DMS114 treated with DMSO at 0.1 percent for 48 hours (cell line): ENCODE results near the gene CALML3.

Experiments used
- DNase-seq: peaks from one replicate; lab custom pipeline; 2025; ENCODE audit not compliant: unreplicated experiment; lab: John Stamatoyannopoulos, UW

Gene CALML3

DNA sequence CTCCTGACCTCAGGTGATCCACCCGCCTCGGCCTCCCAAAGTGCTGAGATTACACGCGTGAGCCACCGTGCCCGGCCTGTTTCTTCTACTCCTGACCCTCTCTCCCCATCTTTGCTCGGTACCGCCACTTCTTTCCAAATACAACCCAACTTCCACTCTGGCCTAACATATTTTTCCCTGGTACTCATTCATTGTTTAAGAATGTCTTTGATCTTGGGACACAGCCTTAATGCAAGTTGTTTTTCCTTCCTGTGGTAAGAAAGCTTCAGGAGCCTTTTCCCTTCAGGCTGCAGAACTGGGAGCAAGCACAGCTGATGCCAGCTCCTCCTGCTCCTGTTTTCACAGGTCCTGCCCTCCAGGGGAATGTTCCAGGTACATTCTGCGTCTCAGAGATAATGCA is 13.7 kb downstream of the CALML3 start:
- no peak for DNase-seq

DNA sequence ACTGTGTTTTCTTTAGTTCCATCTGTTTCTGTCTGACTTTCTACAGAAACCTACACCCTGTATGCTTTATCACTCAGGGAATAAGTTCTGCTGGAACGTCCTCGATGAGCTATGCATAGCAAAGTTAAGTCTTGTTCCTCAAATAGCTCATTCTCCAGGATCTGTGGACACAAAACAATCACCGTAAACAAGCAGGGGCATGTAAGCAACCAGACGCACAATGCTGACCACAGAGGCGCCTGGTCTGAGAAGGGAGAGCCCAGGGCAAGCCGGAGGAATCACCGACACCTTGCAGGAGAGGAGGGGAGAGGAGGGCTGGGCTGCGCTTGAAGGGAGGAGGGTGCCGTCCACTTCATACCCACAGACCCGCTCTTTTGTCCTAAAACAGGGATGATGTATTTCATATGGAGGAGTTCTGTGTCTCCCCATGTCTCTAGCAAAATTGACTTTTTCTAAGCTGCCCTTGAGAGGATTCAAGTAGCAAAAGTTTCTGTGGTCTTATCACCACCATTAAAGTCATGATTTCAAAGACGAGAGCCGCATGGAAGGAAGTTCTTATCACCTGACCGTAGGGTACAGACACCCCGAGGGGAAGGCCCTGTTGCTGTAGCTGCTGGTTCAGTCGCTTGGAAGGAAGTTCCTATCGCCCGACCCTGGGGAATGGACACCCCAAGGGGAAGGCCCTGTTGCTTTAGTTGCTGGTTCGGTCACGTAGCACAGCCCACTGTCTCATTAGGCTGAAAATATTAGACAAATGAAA is 14.3 kb downstream of the CALML3 start:
- no peak for DNase-seq

DNA sequence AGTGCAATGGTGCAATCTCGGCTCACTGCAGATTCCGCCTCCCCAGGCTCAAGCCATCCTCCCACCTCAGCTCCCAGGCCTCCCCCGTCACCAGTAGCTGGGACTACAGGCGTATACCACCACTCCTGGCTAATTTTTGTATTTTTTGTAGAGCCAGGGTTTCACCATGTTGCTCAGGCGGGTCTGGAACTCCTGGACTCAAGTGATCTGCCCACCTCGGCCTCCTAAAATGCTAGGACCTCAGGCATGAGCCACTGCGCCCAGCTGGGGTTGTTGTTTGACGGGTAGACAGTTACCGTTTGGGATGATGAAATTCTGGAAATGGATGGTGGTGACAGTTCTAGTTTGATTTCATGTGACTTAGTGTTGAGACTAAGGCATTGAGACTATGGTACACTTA is 15.3 kb downstream of the CALML3 start:
- DNase-seq, result no peak

GRCh38 chr10:5540891-5541290 is 16.1 kb downstream of the CALML3 start:
- no peak for DNase-seq

DNA sequence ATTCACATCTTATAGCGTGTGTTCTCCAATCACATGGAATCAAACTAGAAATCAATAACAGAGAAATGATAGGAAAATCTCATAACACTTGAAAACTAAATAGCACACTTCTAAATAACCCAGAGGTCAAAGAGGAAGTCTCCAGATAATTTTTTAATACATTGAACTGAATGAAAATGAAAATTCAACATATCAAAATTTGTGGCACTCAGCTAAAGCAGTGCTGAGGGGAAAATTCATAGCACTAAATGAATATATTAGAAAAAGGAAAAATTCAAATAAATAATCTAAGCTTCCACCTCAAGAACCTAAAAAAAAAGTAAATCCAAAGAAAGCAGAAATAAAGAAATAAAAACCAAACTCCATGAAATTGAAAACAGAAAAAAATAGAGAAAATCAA is 17.3 kb downstream of the CALML3 start:
- no peak for DNase-seq

GRCh38 chr10:5543623-5544022 is 18.9 kb downstream of the CALML3 start:
- DNase-seq, result no peak

DNA sequence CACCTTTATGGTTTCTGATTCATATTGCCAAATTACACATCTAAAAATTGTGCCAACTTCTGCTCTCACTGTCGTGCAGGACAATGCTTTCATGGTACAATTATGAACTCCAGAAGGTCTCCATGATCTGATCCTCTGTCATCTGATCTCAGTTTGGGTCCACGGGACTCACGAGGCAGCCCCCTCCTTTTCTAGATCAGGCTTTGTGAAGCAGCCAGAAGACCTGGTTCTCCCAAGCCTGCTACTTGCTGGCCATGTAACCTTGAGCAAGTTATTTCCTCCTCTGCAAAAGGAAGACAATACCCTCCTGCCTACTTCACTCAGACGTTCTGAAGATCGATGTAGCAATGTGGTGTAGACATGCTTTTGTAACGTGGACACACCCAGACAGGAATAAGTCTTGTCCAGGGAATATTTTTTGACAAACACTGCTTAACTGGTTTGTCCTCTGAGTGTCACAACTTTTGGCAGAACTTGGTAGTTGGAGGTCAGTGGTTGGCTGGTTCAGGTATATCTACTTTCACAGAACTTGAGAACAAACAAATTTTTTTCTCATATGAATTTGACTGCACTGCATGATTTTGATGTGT is 19.6 kb downstream of the CALML3 start:
- DNase-seq, result no peak

DNA sequence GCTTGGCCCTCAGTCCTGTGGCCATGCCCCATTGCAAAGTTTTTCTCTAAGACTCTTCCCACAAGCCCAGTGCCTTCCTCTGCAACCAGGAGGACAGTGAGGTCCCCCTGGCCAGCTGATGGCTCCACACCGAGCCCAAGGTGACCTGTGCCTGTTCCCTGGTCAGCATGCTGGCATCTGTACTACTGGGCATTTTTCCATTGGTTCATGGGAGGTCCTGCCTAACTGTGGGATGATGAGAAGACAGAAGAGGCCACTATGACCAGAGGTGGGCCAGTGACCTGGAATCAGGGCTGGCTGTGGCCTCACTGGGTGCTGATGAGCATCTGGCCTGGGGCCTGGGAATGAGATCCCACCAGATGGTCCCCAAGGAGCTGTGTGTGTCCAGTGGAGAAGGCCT is 20.2 kb downstream of the CALML3 start:
- no peak for DNase-seq

- no peak for DNase-seq
Measured at GRCh38 chr10:5545426-5545777, 20.6 kb downstream of the CALML3 start.

GRCh38 chr10:5545778-5546710 is 21.3 kb downstream of the CALML3 start:
- DNase-seq, result no peak

DNA sequence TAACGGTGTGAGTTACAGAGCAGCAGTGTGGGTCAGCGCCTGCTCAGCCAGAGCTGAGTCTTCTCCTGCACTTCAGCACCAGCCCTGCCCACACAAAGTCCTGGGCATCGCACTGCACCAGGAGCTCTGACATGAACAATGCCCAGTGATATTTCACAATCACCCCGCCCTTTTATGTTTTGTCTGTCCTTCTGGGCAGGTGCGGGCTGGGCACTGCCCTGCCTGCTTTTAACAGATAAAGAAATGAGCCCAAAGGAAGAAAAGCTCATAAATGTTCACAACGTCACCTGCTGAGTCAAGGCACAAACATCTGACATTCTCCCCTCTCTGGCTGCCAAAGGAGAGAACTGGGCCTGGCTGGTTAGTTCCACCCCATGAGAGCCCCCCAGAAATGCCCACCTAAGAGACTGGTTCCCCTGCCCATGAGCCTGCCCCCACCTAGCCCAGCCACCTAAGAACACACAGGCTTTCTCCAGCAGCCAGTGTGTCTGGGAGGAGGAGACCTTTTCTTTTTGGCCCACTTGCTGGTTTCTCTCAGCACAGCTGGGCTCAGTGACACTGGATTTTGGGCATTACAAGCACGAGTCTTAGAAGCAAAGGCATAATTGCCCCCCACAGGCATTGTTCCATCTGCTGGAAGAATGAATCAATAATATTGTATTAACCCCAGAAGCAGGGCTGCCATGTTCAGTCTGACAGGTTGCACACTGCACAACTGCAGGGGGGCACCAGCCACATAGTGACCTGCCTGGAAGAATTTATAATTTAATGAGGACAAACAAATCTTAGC is 22.3 kb downstream of the CALML3 start:
- DNase-seq, result no peak

DNA sequence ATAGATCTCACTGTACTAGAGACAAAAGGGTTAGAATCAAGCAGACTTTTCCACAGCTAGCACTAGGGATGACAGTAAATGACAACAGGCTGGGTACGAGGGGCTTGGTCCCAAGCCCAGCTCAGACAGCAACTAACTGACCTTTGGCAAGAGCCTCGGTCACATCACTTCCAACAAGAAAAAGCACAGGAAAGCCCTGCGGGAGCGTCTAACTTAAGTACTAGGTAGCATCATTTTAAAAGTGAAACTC is 22.8 kb downstream of the CALML3 start:
- DNase-seq, result no peak

DNA sequence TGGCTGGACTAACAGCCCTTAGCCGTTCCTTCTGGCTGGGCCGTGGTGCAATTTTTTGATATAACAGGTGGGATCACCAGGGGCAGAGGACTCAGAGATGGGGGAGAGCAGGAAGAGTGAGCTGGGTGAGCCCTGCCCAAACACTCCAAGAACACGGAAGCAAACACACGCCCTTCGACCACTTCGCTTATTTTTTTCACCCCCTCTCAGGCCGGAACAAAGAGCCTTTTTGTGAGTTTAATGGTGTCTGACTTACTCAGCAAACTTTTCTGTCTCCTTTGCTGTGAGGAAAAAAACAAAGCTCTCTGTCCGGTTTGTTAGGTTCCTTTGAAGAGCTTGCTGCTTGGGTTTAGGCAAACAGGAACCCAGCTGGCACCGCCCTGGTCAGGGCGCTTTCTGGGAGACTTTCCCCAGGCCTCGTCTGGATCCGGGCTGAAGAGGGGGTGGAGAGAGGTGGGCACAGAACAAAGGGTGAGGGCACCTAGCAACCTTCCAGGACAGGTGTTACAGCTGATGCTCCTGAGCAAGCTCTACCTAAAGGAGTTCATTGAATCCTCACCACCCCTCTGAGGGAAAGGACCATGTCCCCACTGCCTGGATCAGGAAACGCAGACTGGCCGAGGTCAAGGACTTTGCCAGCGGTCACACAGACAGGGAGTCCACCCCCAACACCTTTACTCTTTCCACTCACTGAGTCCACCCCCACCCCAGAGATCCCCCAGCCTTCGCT is 23.3 kb downstream of the CALML3 start:
- DNase-seq, result no peak

GRCh38 chr10:5549462-5550249 is 24.9 kb downstream of the CALML3 start:
- DNase-seq, result no peak

GRCh38 chr10:5550250-5550545 is 25.4 kb downstream of the CALML3 start:
- no peak for DNase-seq

DNA sequence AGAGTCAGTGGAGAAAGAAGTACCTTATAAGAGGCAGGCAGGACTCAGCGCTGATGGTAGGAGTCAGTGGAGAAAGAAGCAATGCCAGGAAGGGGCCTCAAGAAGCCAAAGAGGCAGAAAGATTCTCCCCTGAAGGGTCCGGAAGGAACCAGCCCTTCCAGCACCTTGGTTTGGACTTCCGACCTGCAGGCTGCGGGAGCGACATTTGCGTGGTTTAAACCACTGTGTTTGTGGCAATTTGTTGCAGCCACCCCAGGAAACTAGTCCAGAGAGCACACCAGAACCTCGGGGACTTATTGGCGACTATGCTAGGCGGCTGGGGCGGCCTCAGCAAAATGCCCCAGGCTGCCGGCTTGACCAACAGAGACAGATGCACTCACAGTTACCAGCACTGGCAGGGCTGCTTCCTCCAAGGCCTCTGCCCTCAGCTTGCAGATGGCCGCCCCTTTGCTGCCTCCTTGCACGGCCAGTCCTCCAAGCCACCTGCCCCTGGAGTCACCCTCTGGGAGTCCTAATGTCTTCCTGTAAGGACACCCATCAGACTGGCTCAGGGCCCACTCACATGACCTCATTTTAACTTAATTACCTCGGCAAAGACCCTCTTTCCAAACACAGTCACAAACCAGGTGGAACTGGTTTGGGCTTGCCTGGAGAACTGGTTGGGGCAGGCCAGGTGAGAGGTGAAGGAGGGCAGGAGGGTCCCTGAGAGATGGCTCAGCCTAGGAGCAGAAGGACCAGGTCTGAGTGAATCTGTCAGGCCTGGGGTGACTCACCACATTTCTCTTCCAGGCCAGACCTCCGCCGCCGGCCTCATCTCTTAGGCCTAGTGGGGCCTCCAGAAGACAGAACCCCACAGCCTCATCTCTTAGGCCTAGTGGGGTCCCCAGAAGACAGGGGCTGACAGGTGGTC is 26.1 kb downstream of the CALML3 start:
- DNase-seq, result no peak

GRCh38 chr10:5551531-5552375 is 27.0 kb downstream of the CALML3 start:
- no peak for DNase-seq
